Liver (tissue), 9 donors: ENCODE results near the gene NUCB2. TPM values are rescaled to one million over a fixed set of nuclear protein-coding genes. Genes with fewer than 3 reads are reported as not detected.

Experiments used
- DNase-seq: peaks from one replicate; pipeline ENCODE4 v3.0.0-alpha.2; 2017; ENCODE audit warnings: low spot score
- H3K27ac ChIP-seq, 2 donors: one replicate each; pipeline ENCODE4 v1.7.0; 2013; ENCODE audit warnings: inconsistent platforms in 2 of 2, low read length in 2 of 2, control low read depth in 1 of 2, low read depth in 1 of 2, mild to moderate bottlenecking in 1 of 2
- H3K27me3 ChIP-seq, 4 donors: one replicate each; pipeline versions ENCODE4 v1.6.1 to v1.7.0; 2013; ENCODE audit warnings: low read length in 3 of 4, inconsistent platforms in 1 of 4, mild to moderate bottlenecking in 1 of 4, moderate library complexity in 1 of 4; ENCODE audit not compliant: control insufficient read depth in 4 of 4, insufficient read depth in 4 of 4
- H3K36me3 ChIP-seq, 4 donors: one replicate each; pipeline versions ENCODE4 v1.6.1 to v1.7.0; 2013; ENCODE audit warnings: low read length in 3 of 4, mild to moderate bottlenecking in 3 of 4, low read depth in 1 of 4, moderate library complexity in 1 of 4; ENCODE audit not compliant: control insufficient read depth in 4 of 4, insufficient read depth in 3 of 4
- H3K4me1 ChIP-seq, 4 donors: one replicate each; pipeline versions ENCODE4 v1.6.1 to v1.7.0; 2013; ENCODE audit warnings: low read length in 3 of 4, mild to moderate bottlenecking in 3 of 4, moderate library complexity in 1 of 4; ENCODE audit not compliant: control insufficient read depth in 4 of 4, insufficient read depth in 4 of 4
- H3K4me3 ChIP-seq, 3 donors: one replicate each; pipeline versions ENCODE4 v1.6.1 to v1.7.0; 2013; ENCODE audit warnings: low read length in 3 of 3, control low read depth in 1 of 3, low read depth in 1 of 3, mild to moderate bottlenecking in 1 of 3
- H3K9ac ChIP-seq, 2 donors: one replicate each; pipeline ENCODE4 v1.7.0; 2013; ENCODE audit warnings: low read length in 2 of 2, mild to moderate bottlenecking in 2 of 2, moderate library complexity in 2 of 2, control low read depth in 1 of 2, low read depth in 1 of 2
- H3K9me3 ChIP-seq, 4 donors: one replicate each; pipeline versions ENCODE4 v1.6.1 to v1.7.0; 2013; ENCODE audit warnings: low read length in 3 of 4; ENCODE audit not compliant: control insufficient read depth in 4 of 4
- ATF3 ChIP-seq: IDR thresholded peaks from 2 replicates; pipeline ENCODE4 v1.6.1; 2016; ENCODE audit warnings: antibody characterized with exemption
- CTCF ChIP-seq: fragments of 150-350 bp; IDR thresholded peaks from 2 replicates; pipeline ENCODE4 v1.5.1; 2017; ENCODE audit warnings: improper control_type of control experiment, low read depth, low read length; ENCODE audit not compliant: missing input control
- EGR1 ChIP-seq, 2 donors: IDR thresholded peaks; 2 replicates each; pipeline ENCODE4 v1.6.1; 2016 to 2018; ENCODE audit warnings: antibody characterized with exemption in 2 of 2, low read depth in 2 of 2
- FOXA1 ChIP-seq: IDR thresholded peaks from 2 replicates; pipeline ENCODE4 v1.6.1; 2016; ENCODE audit warnings: antibody characterized with exemption
- FOXA2 ChIP-seq: IDR thresholded peaks from 2 replicates; pipeline ENCODE4 v1.6.1; 2016; ENCODE audit warnings: antibody characterized with exemption
- GABPA ChIP-seq, 2 donors: IDR thresholded peaks in 1 of 2; conservative IDR thresholded peaks in 1 of 2; 2 replicates each; pipeline ENCODE4 v1.6.1; 2016; ENCODE audit warnings: antibody characterized with exemption in 2 of 2, mild to moderate bottlenecking in 1 of 2, moderate library complexity in 1 of 2
- HNF4A ChIP-seq, 2 donors: conservative IDR thresholded peaks; 2 replicates each; pipeline ENCODE4 v1.6.1; 2016; ENCODE audit warnings: antibody characterized with exemption in 2 of 2, mild to moderate bottlenecking in 2 of 2
- HNF4G ChIP-seq: IDR thresholded peaks from 2 replicates; pipeline ENCODE4 v1.6.1; 2016; ENCODE audit warnings: antibody characterized with exemption
- JUND ChIP-seq, 2 donors: IDR thresholded peaks; 2 replicates each; pipeline ENCODE4 v1.6.1; 2016; ENCODE audit warnings: antibody characterized with exemption in 2 of 2
- MAX ChIP-seq: IDR thresholded peaks from 2 replicates; pipeline ENCODE4 v1.6.1; 2016; ENCODE audit warnings: antibody characterized with exemption
- NR2F2 ChIP-seq: IDR thresholded peaks from 2 replicates; pipeline ENCODE4 v1.6.1; 2016; ENCODE audit warnings: antibody characterized with exemption
- RAD21 ChIP-seq, 2 donors: IDR thresholded peaks; 2 replicates each; pipeline ENCODE4 v1.6.1; 2016; ENCODE audit warnings: antibody characterized with exemption in 2 of 2, mild to moderate bottlenecking in 2 of 2
- REST ChIP-seq: IDR thresholded peaks from 2 replicates; pipeline ENCODE4 v1.6.1; 2016; ENCODE audit warnings: antibody characterized with exemption, mild to moderate bottlenecking
- RXRA ChIP-seq, 2 donors: IDR thresholded peaks; 2 replicates each; pipeline ENCODE4 v1.6.1; 2017 to 2018; ENCODE audit warnings: antibody characterized with exemption in 2 of 2, mild to moderate bottlenecking in 1 of 2
- SP1 ChIP-seq: IDR thresholded peaks from 2 replicates; pipeline ENCODE4 v1.6.1; 2018; ENCODE audit warnings: antibody characterized with exemption, mild to moderate bottlenecking
- TAF1 ChIP-seq: conservative IDR thresholded peaks from 2 replicates; pipeline ENCODE4 v1.6.1; 2016; ENCODE audit warnings: antibody characterized with exemption, mild to moderate bottlenecking
- YY1 ChIP-seq: IDR thresholded peaks from 2 replicates; pipeline ENCODE4 v1.6.1; 2016; ENCODE audit warnings: antibody characterized with exemption, mild to moderate bottlenecking
- ZBTB33 ChIP-seq: IDR thresholded peaks from 2 replicates; pipeline ENCODE4 v1.6.1; 2016; ENCODE audit warnings: antibody characterized with exemption
- WGBS: extraction: QIAGEN DNeasy Blood & Tissue Kit; methylation state at CpG from one replicate; pipeline ENCODE4 v1.1.7; 2013; 5-methylcytosine and 5-hydroxymethylcytosine counted together
- polyA plus RNA-seq, 2 donors: library from polyadenylated mRNA; stranded (reverse) in 1 of 2; unstranded in 1 of 2; fragments of 200-250 nt in 1 of 2; fragments of >200 nt in 1 of 2; fragmentation: Nextera tagmentation in 1 of 2; extraction: Ambion mirVana in 1 of 2; gene quantifications; one replicate each; pipeline versions ENCODE4 v1.2.1 to v1.2.3, GENCODE V29; 2013 to 2015
- total RNA-seq, 2 donors: library from RNA; depleted of rRNA; stranded (reverse); fragments of >200 nt; gene quantifications; one replicate each; pipeline ENCODE4 v1.2.3, GENCODE V29; 2014
- donor health status: healthy.
- donor health status: healthy.
- donor health status: healthy.
- donor health status: healthy.
- donor health status: healthy.

NUCB2 gene
- total and polyA plus RNA-seq, 4 donors: 68.5 to 112 (median 103) TPM

- TF ChIP-seq JUND (IDR thresholded peaks at IDR 0.05): no peak
- Histone ChIP-seq H3K9ac (no peak overlapping the region), H3K4me1 (no peaks in the 10 kb centered on the region), H3K27me3 (no peaks in the 10 kb centered on the region), H3K27ac (no peak overlapping the region), H3K9me3 (no peaks in the 10 kb centered on the region), H3K36me3 (no peaks in the 10 kb centered on the region), H3K4me3 (no peak overlapping the region)
- 65% methylated on average over 1 of the region's 1 CpG for WGBS
- DNase-seq: no peak
Measured at GRCh38 chr11:17263769-17264168, 12.8 kb upstream of the NUCB2 start.

GRCh38 chr11:17266781-17267180, 9.8 kb upstream of the NUCB2 start:
- 91% methylated on average over 5 of the region's 5 CpGs for WGBS
- Histone ChIP-seq H3K9ac (no peak overlapping the region), H3K4me1 (no peaks in the 10 kb centered on the region), H3K9me3 (no peaks in the 10 kb centered on the region), H3K27me3 (no peaks in the 10 kb centered on the region), H3K4me3 (no peak overlapping the region), H3K36me3 (no peaks in the 10 kb centered on the region), H3K27ac (no peak overlapping the region)
- DNase-seq: no peak
- TF ChIP-seq ATF3 (no peak), HNF4A (conservative IDR thresholded peaks at IDR 0.05) (no peak), CTCF (no peak), JUND (IDR thresholded peaks at IDR 0.05) (no peak), ZBTB33 (no peak), MAX (no peak), FOXA1 (no peak), HNF4G (no peak), REST (no peak), RXRA (IDR thresholded peaks at IDR 0.05) (no peak), TAF1 (no peak), NR2F2 (no peak), YY1 (no peak), RAD21 (IDR thresholded peaks at IDR 0.05) (no peak), FOXA2 (no peak), EGR1 (IDR thresholded peaks at IDR 0.05; ENCODE audit: low read depth in 2 of 2) (no peak), SP1 (no peak), GABPA (IDR thresholded peaks at IDR 0.05 in 1 of 2, conservative IDR thresholded peaks at IDR 0.05 in 1 of 2) (no peak)
